Neural progenitor cell (in vitro differentiated cells): Measurements from ENCODE around the gene THAP4. TPM values are rescaled to one million over a fixed set of nuclear protein-coding genes. Genes with fewer than 3 reads are reported as not detected.
A peak's percentile ranks its signal among the peaks of the same experiment; 100 is the strongest.

Experiments used
- DNase-seq: peaks from one replicate; pipeline ENCODE4 v3.0.0-alpha.2; 2016; ENCODE audit warnings: low spot score
- H2AFZ ChIP-seq: fragments of 200-600 bp; sonication (generic); replicated peaks from 2 replicates; pipeline ENCODE4 v1.6.1; 2016; ENCODE audit warnings: antibody characterized with exemption
- H3F3A ChIP-seq: fragments of 200-600 bp; sonication (generic); 2 replicates; pipeline ENCODE4 v1.6.1; 2016; ENCODE audit warnings: antibody characterized with exemption, low read depth
- H3K27ac ChIP-seq: fragments of 200-600 bp; sonication (generic); 2 replicates; pipeline ENCODE4 v1.5.1; 2016; ENCODE audit warnings: mild to moderate bottlenecking
- H3K27me3 ChIP-seq: fragments of 200-600 bp; sonication (generic); 2 replicates; pipeline ENCODE4 v1.6.1; 2016; ENCODE audit warnings: mild to moderate bottlenecking, moderate library complexity
- H3K36me3 ChIP-seq: fragments of 200-600 bp; sonication (generic); 2 replicates; pipeline ENCODE4 v1.5.1; 2016
- H3K4me1 ChIP-seq: fragments of 200-600 bp; sonication (generic); 2 replicates; pipeline ENCODE4 v1.6.1; 2016; ENCODE audit warnings: mixed run types
- H3K4me2 ChIP-seq: fragments of 200-600 bp; sonication (generic); 2 replicates; pipeline ENCODE4 v1.6.1; 2016
- H3K4me3 ChIP-seq: fragments of 200-600 bp; sonication (generic); 2 replicates; pipeline ENCODE4 v1.5.1; 2016
- H3K79me2 ChIP-seq: fragments of 200-600 bp; sonication (generic); 2 replicates; pipeline ENCODE4 v1.6.1; 2016; ENCODE audit warnings: low read depth
- H3K9ac ChIP-seq: fragments of 200-600 bp; sonication (generic); 2 replicates; pipeline ENCODE4 v1.6.1; 2016
- H3K9me3 ChIP-seq: fragments of 200-600 bp; sonication (generic); 2 replicates; pipeline ENCODE4 v1.5.1; 2016; ENCODE audit warnings: low read depth
- H4K20me1 ChIP-seq: fragments of 200-600 bp; sonication (generic); 2 replicates; pipeline ENCODE4 v1.6.1; 2016; ENCODE audit warnings: low read depth
- H3K27ac Mint-ChIP-seq: 3 replicates; pipeline ENCODE4 v1.8.0; 2021; ENCODE audit warnings: mixed read lengths
- H3K27me3 Mint-ChIP-seq: 2 replicates; pipeline ENCODE4 v1.8.0; 2022; ENCODE audit warnings: low read depth, mild to moderate bottlenecking, inconsistent platforms, moderate library complexity, mixed read lengths; ENCODE audit not compliant: insufficient read depth
- H3K36me3 Mint-ChIP-seq: 3 replicates; pipeline ENCODE4 v1.8.0; 2021; ENCODE audit warnings: mixed read lengths
- H3K4me1 Mint-ChIP-seq: 3 replicates; pipeline ENCODE4 v1.8.0; 2021; ENCODE audit warnings: mixed read lengths
- H3K4me3 Mint-ChIP-seq: 3 replicates; pipeline ENCODE4 v1.8.0; 2021; ENCODE audit warnings: mild to moderate bottlenecking, moderate library complexity, mixed read lengths
- H3K9me3 Mint-ChIP-seq: 3 replicates; pipeline ENCODE4 v1.8.0; 2020; ENCODE audit warnings: mixed read lengths
- EZH2 ChIP-seq: fragments of 200-600 bp; sonication (generic); IDR thresholded peaks from 2 replicates; pipeline ENCODE4 v1.6.1; 2017; ENCODE audit warnings: antibody characterized with exemption, mild to moderate bottlenecking, moderate library complexity
- EZH2phosphoT487 ChIP-seq: fragments of 200-600 bp; sonication (generic); IDR thresholded peaks from 2 replicates; pipeline ENCODE4 v1.6.1; 2017; ENCODE audit warnings: antibody characterized with exemption
- total RNA-seq: library from RNA; depleted of rRNA; stranded (reverse); fragments of >200 nt; gene quantifications from 2 replicates; pipeline ENCODE4 v1.2.3, GENCODE V29; 2015; ENCODE audit warnings: low replicate concordance
- TF ChIP-seq, protein P1 (sequence below): fragments of 200-600 bp; sonication (generic); IDR thresholded peaks from 2 replicates; pipeline ENCODE4 v1.5.1; 2017; ENCODE audit warnings: antibody characterized with exemption, mild to moderate bottlenecking

Gene THAP4
- total RNA-seq, 1 donor from 2014 or later, result 25.6 TPM

- H3K27ac ChIP-seq, result no peak overlapping the region
- TF ChIP-seq, protein P1, sequence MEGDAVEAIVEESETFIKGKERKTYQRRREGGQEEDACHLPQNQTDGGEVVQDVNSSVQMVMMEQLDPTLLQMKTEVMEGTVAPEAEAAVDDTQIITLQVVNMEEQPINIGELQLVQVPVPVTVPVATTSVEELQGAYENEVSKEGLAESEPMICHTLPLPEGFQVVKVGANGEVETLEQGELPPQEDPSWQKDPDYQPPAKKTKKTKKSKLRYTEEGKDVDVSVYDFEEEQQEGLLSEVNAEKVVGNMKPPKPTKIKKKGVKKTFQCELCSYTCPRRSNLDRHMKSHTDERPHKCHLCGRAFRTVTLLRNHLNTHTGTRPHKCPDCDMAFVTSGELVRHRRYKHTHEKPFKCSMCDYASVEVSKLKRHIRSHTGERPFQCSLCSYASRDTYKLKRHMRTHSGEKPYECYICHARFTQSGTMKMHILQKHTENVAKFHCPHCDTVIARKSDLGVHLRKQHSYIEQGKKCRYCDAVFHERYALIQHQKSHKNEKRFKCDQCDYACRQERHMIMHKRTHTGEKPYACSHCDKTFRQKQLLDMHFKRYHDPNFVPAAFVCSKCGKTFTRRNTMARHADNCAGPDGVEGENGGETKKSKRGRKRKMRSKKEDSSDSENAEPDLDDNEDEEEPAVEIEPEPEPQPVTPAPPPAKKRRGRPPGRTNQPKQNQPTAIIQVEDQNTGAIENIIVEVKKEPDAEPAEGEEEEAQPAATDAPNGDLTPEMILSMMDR, result no peak
- TF ChIP-seq EZH2, result no peak
- no peak for TF ChIP-seq EZH2phosphoT487
Observed at GRCh38 chr2:241548451-241548835, 88.5 kb downstream of the THAP4 start.

DNA sequence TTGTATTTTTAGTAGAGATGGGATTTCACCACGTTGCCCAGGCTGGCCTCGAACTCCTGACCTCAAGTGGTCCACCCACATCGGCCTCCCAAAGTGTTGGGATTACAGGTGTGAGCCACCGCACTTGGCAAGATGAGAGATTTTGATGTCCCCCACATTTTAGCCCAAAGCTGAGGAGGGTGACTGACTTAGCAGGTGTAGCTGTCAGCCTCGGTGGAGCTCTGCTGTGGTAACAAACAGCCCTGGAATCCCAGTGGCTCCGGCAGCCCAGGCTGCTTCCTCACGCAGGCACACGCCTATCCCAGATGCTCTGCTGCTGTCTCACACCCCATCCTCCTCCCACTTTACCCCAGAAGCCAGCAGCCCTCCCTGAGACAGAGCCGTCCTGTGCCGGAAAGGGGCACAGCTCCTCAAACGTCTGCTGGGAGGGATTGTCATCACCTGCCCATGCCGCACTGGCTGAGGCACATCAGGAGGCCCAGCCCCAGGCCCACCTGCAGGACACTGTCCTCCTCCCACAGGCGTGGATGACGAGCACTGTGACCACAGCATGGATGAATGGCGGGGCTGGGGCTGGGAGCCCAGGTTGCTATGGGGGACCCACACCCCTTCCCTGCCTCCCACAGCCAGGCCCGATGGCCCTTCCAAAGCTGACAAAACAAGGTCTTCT lies 89.0 kb downstream of the THAP4 start:
- Histone ChIP-seq H3K4me3 (no peak overlapping the region), H3K4me1 (peaks cover 6% of the 10 kb centered on the region), H3K79me2 (no peaks in the 10 kb centered on the region), H3K4me2 (no peak overlapping the region), H3K27me3 (peaks cover 17% of the 10 kb centered on the region), H3K9ac (no peak overlapping the region), H4K20me1 (no peaks in the 10 kb centered on the region), H2AFZ (no peak overlapping the region), H3K27ac (no peak overlapping the region), H3K36me3 (no peaks in the 10 kb centered on the region), H3F3A (no peaks in the 10 kb centered on the region), H3K9me3 (no peaks in the 10 kb centered on the region)
- no peak for DNase-seq
- Mint-ChIP-seq H3K9me3 (no peaks in the 10 kb centered on the region), H3K4me3 (no peak overlapping the region), H3K36me3 (no peaks in the 10 kb centered on the region), H3K27me3 (peaks cover 8% of the 10 kb centered on the region), H3K27ac (no peak overlapping the region), H3K4me1 (peaks cover 2% of the 10 kb centered on the region)
- TF ChIP-seq EZH2phosphoT487 (no peak), EZH2 (no peak)
- TF ChIP-seq, protein P1, result no peak

More at GRCh38 chr2:241548451-241548835, 88.5 kb downstream of the THAP4 start:
- no peaks in the 10 kb centered on the region for H3F3A ChIP-seq
- no peak overlapping the region for H3K4me3 ChIP-seq
- H3K9ac ChIP-seq, result no peak overlapping the region
- H3K27ac Mint-ChIP-seq, result no peak overlapping the region
- no peaks in the 10 kb centered on the region for H3K9me3 Mint-ChIP-seq
- no peaks in the 10 kb centered on the region for H3K36me3 Mint-ChIP-seq
- H3K4me2 ChIP-seq, result no peak overlapping the region
- no peak overlapping the region for H3K4me3 Mint-ChIP-seq
- H3K79me2 ChIP-seq, result no peaks in the 10 kb centered on the region
- no peaks in the 10 kb centered on the region for H4K20me1 ChIP-seq
- H2AFZ ChIP-seq, result no peak overlapping the region
- peaks cover 12% of the 10 kb centered on the region for H3K27me3 ChIP-seq
- H3K4me1 Mint-ChIP-seq, result peaks cover 2% of the 10 kb centered on the region
- H3K9me3 ChIP-seq, result no peaks in the 10 kb centered on the region
- no peaks in the 10 kb centered on the region for H3K36me3 ChIP-seq
- no peak for DNase-seq
- peaks cover 4% of the 10 kb centered on the region for H3K27me3 Mint-ChIP-seq
- H3K4me1 ChIP-seq, result peaks cover 6% of the 10 kb centered on the region

GRCh38 chr2:241546771-241547498 lies 90.0 kb downstream of the THAP4 start:
- Histone ChIP-seq H3K27me3 (peaks cover 27% of the 10 kb centered on the region), H3K4me3 (no peak overlapping the region), H4K20me1 (no peaks in the 10 kb centered on the region), H3F3A (no peaks in the 10 kb centered on the region), H3K9ac (no peak overlapping the region), H3K9me3 (no peaks in the 10 kb centered on the region), H2AFZ (no peak overlapping the region), H3K4me2 (peak overlapping the region; percentile 43), H3K79me2 (no peaks in the 10 kb centered on the region), H3K4me1 (peaks cover 6% of the 10 kb centered on the region), H3K36me3 (no peaks in the 10 kb centered on the region), H3K27ac (no peak overlapping the region)
- Mint-ChIP-seq H3K4me1 (peaks cover 2% of the 10 kb centered on the region), H3K27ac (peak overlapping the region; percentile 23), H3K9me3 (no peaks in the 10 kb centered on the region), H3K27me3 (peaks cover 15% of the 10 kb centered on the region), H3K4me3 (peak overlapping the region; percentile 73), H3K36me3 (no peaks in the 10 kb centered on the region)
- peak; percentile 78 for DNase-seq
- no peak for TF ChIP-seq EZH2
- TF ChIP-seq, protein P1, result no peak
- no peak for TF ChIP-seq EZH2phosphoT487
